Measurements from ENCODE around the gene ABLIM2.

DNA sequence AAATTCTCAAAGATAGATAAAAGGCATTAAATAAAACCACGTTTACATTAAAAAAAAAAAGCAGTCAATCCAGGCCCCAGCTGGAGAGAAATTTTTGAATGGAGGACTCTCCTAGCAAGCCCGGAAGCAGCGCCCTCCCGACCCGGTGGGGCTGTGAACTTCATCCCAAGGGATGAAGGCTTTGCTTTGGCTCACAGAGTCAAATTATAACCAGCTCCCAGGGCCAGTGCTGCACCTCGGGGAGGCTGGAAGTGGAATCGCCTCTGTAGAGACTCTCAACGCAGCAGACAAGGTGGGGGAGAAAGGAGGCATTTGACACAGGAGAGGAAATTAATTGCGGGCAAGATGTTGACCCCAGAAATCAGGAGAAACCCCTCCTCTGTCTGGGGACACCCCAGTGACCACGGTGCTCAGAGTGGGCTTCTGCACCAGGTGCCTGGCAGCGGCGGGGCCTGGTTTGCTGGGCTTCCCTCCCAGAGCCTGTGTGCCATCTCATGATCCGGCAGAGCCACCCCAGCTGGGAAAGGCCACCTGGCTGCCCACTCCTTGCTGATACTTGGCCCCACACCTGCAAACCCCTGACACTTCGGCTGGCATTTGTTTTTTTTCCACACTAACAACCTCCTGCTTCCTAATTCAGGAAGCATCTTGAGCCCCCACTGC lies 71.7 kb downstream of the ABLIM2 start:
- TF ChIP-seq, protein P1, sequence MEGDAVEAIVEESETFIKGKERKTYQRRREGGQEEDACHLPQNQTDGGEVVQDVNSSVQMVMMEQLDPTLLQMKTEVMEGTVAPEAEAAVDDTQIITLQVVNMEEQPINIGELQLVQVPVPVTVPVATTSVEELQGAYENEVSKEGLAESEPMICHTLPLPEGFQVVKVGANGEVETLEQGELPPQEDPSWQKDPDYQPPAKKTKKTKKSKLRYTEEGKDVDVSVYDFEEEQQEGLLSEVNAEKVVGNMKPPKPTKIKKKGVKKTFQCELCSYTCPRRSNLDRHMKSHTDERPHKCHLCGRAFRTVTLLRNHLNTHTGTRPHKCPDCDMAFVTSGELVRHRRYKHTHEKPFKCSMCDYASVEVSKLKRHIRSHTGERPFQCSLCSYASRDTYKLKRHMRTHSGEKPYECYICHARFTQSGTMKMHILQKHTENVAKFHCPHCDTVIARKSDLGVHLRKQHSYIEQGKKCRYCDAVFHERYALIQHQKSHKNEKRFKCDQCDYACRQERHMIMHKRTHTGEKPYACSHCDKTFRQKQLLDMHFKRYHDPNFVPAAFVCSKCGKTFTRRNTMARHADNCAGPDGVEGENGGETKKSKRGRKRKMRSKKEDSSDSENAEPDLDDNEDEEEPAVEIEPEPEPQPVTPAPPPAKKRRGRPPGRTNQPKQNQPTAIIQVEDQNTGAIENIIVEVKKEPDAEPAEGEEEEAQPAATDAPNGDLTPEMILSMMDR (IDR thresholded peaks at IDR 0.05 in 2 of 3, conservative IDR thresholded peaks at IDR 0.05 in 1 of 3; ENCODE audit: borderline replicate concordance in 1 of 3, insufficient read depth in 1 of 3, low read depth in 2 of 3, low read length in 2 of 3), result no peak
- TF ChIP-seq, protein P2, sequence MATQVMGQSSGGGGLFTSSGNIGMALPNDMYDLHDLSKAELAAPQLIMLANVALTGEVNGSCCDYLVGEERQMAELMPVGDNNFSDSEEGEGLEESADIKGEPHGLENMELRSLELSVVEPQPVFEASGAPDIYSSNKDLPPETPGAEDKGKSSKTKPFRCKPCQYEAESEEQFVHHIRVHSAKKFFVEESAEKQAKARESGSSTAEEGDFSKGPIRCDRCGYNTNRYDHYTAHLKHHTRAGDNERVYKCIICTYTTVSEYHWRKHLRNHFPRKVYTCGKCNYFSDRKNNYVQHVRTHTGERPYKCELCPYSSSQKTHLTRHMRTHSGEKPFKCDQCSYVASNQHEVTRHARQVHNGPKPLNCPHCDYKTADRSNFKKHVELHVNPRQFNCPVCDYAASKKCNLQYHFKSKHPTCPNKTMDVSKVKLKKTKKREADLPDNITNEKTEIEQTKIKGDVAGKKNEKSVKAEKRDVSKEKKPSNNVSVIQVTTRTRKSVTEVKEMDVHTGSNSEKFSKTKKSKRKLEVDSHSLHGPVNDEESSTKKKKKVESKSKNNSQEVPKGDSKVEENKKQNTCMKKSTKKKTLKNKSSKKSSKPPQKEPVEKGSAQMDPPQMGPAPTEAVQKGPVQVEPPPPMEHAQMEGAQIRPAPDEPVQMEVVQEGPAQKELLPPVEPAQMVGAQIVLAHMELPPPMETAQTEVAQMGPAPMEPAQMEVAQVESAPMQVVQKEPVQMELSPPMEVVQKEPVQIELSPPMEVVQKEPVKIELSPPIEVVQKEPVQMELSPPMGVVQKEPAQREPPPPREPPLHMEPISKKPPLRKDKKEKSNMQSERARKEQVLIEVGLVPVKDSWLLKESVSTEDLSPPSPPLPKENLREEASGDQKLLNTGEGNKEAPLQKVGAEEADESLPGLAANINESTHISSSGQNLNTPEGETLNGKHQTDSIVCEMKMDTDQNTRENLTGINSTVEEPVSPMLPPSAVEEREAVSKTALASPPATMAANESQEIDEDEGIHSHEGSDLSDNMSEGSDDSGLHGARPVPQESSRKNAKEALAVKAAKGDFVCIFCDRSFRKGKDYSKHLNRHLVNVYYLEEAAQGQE (IDR thresholded peaks at IDR 0.05; ENCODE audit: low read depth), result no peak
- TF ChIP-seq POLR2AphosphoS5 (IDR thresholded peaks at IDR 0.05; ENCODE audit: low read depth, low read length) (no peak), EZH2 (IDR thresholded peaks at IDR 0.05) (no peak), RAD21 (IDR thresholded peaks at IDR 0.05; ENCODE audit: low read depth) (no peak), POLR2A (IDR thresholded peaks at IDR 0.05; ENCODE audit: borderline replicate concordance, extremely low read depth, insufficient read depth, insufficient read length) (no peak)
- TF ChIP-seq, protein P3, sequence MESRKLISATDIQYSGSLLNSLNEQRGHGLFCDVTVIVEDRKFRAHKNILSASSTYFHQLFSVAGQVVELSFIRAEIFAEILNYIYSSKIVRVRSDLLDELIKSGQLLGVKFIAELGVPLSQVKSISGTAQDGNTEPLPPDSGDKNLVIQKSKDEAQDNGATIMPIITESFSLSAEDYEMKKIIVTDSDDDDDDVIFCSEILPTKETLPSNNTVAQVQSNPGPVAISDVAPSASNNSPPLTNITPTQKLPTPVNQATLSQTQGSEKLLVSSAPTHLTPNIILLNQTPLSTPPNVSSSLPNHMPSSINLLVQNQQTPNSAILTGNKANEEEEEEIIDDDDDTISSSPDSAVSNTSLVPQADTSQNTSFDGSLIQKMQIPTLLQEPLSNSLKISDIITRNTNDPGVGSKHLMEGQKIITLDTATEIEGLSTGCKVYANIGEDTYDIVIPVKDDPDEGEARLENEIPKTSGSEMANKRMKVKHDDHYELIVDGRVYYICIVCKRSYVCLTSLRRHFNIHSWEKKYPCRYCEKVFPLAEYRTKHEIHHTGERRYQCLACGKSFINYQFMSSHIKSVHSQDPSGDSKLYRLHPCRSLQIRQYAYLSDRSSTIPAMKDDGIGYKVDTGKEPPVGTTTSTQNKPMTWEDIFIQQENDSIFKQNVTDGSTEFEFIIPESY (IDR thresholded peaks at IDR 0.05; ENCODE audit: extremely low read depth, insufficient replicate concordance, low read length), result no peak
